ENCODE data around the gene P2RX7.

Gene P2RX7

GRCh38 chr12:121111684-121112083 lies 21.0 kb upstream of the P2RX7 start:
- no peak for FAIRE-seq

DNA sequence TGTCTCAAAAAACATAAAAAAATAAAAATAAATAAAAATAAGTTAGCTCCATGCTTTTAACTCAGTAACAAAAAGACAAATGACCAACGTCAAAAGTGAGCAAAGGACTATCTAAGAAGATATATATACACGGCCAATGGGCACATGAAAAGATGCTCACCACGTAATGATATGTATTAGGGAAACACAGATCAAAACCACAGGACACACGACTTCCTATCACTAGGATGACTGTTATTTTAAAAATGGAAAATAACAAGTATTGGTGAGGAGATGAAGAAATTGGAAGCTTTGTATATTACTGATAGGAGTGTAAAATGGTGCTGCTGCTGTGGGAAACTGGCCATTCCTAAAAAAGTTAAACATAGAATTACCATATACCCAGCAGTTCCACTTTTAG lies 20.2 kb upstream of the P2RX7 start:
- no peak for FAIRE-seq

- no peak for FAIRE-seq
Measured at GRCh38 chr12:121113057-121113456, 19.6 kb upstream of the P2RX7 start.

GRCh38 chr12:121114019-121114639 lies 18.5 kb upstream of the P2RX7 start:
- FAIRE-seq = no peak

- no peak for FAIRE-seq
Measured at GRCh38 chr12:121114806-121115205, 17.9 kb upstream of the P2RX7 start.

GRCh38 chr12:121115530-121115929 lies 17.1 kb upstream of the P2RX7 start:
- FAIRE-seq = no peak

DNA sequence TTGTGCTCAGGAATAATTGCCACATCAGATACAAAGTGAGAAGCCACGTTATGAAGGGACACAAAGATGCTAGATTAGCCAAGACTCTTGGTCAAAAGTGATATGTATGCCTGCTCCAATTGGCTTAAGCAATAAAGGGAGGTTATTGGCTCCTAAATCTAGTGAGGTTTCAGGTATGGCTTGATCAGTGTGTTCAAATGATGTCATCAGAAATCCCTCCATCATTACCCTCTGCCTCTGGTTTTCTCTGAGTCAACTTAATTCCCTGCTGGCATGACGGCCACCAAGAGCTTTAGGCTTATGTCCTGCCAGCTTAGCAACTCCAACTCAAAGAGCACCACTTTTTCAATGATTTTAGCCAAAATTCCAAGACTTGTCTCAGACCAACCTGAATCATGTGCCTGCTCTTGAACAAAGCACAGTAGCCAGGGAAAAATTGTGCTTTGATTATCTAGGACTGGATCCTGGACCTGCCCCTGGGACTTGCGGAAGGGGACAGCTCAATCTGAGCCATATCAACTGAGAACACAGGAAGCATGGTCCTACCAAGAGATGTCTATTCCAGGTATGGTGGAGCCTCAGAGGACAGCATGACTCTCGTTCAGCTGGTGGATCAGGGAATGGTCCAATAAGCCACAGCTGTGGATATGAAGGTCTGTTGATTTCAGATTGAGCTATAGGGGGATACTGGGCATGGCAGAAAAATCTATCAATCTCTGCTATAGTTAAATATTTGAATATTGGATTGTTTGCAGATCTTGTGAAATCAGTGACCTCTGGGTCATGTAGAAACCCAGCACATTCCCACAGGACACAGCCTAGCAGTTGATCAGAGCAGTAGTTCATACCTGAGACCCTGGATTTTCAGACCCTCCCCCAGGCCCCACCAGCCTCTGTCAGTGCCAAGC lies 16.1 kb upstream of the P2RX7 start:
- FAIRE-seq = no peak

GRCh38 chr12:121117226-121117777 lies 15.4 kb upstream of the P2RX7 start:
- no peak for FAIRE-seq

- no peak for FAIRE-seq
Measured at GRCh38 chr12:121120323-121120722, 12.4 kb upstream of the P2RX7 start.

- FAIRE-seq = no peak
Measured at GRCh38 chr12:121120989-121121755, 11.5 kb upstream of the P2RX7 start.

- FAIRE-seq = no peak
Measured at GRCh38 chr12:121121805-121122204, 10.9 kb upstream of the P2RX7 start.

GRCh38 chr12:121123488-121123887 lies 9.2 kb upstream of the P2RX7 start:
- no peak for FAIRE-seq

DNA sequence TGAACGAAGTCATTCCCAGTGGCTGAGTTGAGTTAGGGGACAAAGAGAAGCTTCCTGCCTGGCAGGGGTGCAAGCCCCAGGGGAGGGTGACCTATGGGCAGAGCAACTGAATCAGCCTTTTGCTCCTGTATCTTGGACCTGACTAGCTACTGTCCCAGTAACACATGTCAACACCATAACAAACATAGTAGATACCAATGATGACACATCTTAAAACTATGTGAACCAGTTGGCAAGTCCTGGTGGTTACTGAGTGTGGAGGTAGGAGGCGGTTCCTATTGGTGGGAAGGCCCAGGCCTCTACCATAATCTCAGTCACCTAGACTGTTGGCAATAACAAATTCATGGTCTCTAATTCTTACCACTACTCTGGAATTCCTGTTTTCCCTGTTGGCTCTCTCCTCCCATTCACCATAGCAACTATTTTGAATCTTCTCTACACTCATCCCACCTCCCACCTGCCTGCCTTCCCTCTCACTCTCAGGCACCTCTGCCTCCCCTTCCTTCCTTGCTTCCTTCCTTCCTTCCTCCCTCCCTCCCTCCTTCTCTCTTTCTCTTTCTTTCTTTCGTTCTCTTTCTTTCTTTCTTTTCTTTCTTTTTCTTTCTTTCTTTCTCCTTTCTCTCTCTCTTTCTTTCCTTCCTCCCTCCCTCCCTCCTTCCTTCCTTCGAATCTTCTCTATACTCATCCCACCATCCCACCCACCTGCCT lies 8.1 kb upstream of the P2RX7 start:
- no peak for FAIRE-seq

DNA sequence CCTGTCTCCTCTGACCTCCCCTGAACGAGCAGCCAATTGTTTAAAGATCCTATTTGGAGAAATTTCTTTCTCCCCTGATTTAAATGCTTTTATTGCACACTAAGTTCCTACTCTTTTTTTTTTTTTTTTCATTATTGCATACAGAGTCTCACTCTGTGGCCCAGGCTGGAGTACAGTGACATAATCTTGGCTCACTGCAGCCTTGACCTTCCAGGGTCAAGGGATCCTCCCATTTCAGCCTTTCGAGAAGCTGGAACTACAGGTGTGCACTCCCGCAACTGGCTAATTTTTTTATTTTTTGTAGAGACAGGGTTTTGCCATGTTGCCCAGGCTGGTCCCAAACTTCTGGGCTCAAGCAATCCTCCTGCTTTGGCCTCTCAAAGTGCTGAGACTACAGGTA lies 5.2 kb upstream of the P2RX7 start:
- no peak for FAIRE-seq

- FAIRE-seq = no peak
Measured at GRCh38 chr12:121128908-121129810, 3.5 kb upstream of the P2RX7 start.

DNA sequence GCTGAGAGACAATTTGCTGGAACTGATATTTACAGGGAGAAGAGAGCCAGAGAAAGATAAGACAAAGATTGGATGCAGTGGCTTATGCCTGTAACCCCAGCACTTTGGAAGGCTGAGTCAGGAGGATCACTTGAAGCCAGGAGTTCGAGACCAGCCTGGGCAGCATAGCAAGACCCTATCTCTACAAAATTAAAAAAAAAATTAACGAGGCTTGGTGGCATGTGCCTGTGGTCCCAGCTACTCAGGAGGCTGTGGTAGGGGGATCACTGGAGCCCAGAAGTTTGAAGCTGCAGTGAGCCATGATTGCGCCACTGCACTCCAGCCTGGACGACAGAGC lies 2.9 kb upstream of the P2RX7 start:
- FAIRE-seq = no peak

DNA sequence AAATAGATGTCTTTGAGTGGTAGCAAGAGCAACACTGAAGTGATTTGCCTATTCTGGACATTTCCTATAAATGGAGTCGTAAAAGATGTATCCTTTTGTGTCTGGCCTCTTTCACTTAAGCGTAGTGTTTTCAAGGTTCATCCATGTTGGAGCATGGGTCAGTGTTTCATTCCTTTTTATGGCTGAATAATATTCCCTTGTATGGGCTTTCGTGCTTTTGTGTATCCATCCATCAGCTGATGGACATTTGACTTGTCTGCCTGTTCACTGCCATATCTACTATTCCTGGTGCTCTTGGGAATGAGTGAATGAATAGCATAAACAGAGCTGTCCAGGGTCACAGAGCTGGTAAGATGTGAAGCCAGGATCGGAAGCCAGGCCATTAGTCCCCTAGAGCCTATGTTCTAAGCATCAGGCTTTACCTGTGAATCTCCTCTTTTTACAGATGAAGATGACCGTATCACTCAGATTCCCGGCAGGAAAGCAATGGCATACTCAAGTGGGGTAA lies 1.8 kb upstream of the P2RX7 start:
- FAIRE-seq = no peak

- no peak for FAIRE-seq
Measured at GRCh38 chr12:121131941-121132341, 735 bp upstream of the P2RX7 start.

- FAIRE-seq = no peak
Measured at GRCh38 chr12:121133838-121134237, 1.2 kb downstream of the P2RX7 start.

DNA sequence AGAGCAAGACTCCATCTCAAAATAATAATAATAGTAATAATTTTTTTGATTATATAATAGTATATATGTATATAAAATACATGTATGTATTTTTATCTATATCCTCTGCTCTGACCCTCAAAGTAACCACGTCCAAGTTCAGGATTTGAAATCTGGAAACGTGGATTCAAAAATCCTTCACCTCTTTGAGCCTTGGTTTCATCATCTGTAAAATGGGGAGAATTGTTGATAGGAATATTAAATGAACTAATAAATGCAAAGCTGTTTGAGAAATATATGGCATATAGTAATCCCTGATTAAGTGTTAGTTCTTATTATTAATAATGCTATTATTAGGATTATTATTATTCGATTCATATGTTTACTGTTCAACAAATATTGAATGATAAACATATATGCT lies 2.6 kb downstream of the P2RX7 start:
- FAIRE-seq = no peak

DNA sequence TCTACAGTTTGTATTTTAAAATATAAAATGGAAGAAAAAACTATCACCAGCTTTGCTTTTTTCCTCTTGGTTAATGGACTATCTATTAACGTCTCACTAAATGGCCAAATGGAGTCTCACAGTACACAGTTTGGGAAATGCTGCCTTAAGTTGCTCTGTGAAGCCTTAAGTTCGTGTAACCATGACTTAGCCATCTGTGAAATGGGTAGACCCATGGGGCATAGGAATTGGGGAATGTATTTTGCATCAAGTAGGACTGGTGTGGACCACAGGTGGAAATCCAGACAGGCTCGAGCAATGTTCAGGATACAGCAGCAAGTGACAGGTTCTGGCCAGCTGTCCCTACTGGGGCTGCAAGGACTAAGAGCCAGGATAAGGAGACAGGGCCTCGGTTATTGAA lies 4.8 kb downstream of the P2RX7 start:
- FAIRE-seq = no peak
